ENCODE results near the gene CDCA7L. TPM values are rescaled to one million over a fixed set of nuclear protein-coding genes. Genes with fewer than 3 reads are reported as not detected.
A peak's percentile ranks its signal among the peaks of the same experiment; 100 is the strongest.

The CDCA7L gene
- total RNA-seq, 2 donors from 2014 or later = 8.2 to 38.9 TPM

DNA sequence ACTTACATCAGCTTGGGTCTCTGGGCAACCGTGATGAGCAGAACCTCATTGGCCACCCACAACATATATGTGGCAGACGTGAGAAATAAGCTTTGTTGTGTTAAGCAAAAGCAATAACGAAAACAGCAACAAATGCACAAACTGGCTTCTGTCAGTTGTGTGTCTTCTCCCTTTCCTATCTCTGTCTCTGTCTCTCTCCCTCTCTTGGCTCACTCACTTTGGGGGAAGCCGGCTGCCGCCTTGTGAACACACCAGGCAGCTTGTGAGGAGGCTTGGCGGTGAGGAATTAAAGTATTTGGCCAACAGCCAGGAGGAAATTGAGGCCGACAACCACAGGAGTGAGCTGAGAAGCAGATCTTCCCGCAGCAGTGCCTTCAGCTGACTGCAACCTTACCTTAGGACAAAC lies 21.9 kb upstream of the CDCA7L start:
- Histone ChIP-seq H3K27ac (no peak overlapping the region), H3K27me3 (no peaks in the 10 kb centered on the region), H3K4me1 (no peaks in the 10 kb centered on the region), H3K36me3 (replicated peaks in 1 of 2; ENCODE audit: insufficient read depth in 1 of 2, low read depth in 2 of 2) (no peaks in the 10 kb centered on the region), H3K4me3 (no peak overlapping the region), H3K9me3 (no peaks in the 10 kb centered on the region)
- DNase-seq = peak in 1 of 4 donors; percentile 9
- ATAC-seq = no peak
- intact Hi-C loops (cut with DNase I) = no loop called here
- TF ChIP-seq CTCF (IDR thresholded peaks at IDR 0.05) = no peak
- no peak for TF ChIP-seq POLR2A (IDR thresholded peaks at IDR 0.05)
- WGBS, 2 donors = 53 to 78% methylated on average over 8 of the region's 8 CpGs

- TF ChIP-seq CTCF (IDR thresholded peaks at IDR 0.05) (no peak), POLR2A (IDR thresholded peaks at IDR 0.05) (no peak)
- ATAC-seq (no peak), DNase-seq (no peak)
- H3K4me3 ChIP-seq = no peak overlapping the region
- WGBS, 2 donors = 47 to 71% methylated on average over 1 of the region's 1 CpG
- H3K27ac ChIP-seq = no peak overlapping the region
- intact Hi-C loops (cut with DNase I) = no loop called here
- no peaks in the 10 kb centered on the region for H3K9me3 ChIP-seq
- H3K27me3 ChIP-seq = no peaks in the 10 kb centered on the region
- H3K36me3 ChIP-seq (replicated peaks in 1 of 2; ENCODE audit: insufficient read depth in 1 of 2, low read depth in 2 of 2) = no peaks in the 10 kb centered on the region
- H3K4me1 ChIP-seq = no peaks in the 10 kb centered on the region
Measured at GRCh38 chr7:21966271-21966670, 20.6 kb upstream of the CDCA7L start.

GRCh38 chr7:21965291-21965690 lies 19.6 kb upstream of the CDCA7L start:
- Histone ChIP-seq H3K36me3 (replicated peaks in 1 of 2; ENCODE audit: insufficient read depth in 1 of 2, low read depth in 2 of 2) (no peaks in the 10 kb centered on the region), H3K9me3 (no peaks in the 10 kb centered on the region), H3K27ac (no peak overlapping the region), H3K4me3 (no peak overlapping the region), H3K27me3 (no peaks in the 10 kb centered on the region), H3K4me1 (no peaks in the 10 kb centered on the region)
- no peak for TF ChIP-seq CTCF (IDR thresholded peaks at IDR 0.05)
- 75 to 78% methylated on average over 1 of the region's 1 CpG for WGBS, 2 donors
- ATAC-seq (no peak), DNase-seq (no peak)
- intact Hi-C loops (cut with DNase I) = no loop called here

GRCh38 chr7:21962677-21963076 lies 17.0 kb upstream of the CDCA7L start:
- 38 to 53% methylated on average over 9 of the region's 9 CpGs for WGBS, 2 donors
- Histone ChIP-seq H3K4me1 (no peaks in the 10 kb centered on the region), H3K27me3 (no peaks in the 10 kb centered on the region), H3K9me3 (no peaks in the 10 kb centered on the region), H3K27ac (no peak overlapping the region), H3K4me3 (no peak overlapping the region), H3K36me3 (replicated peaks in 1 of 2; ENCODE audit: insufficient read depth in 1 of 2, low read depth in 2 of 2) (no peaks in the 10 kb centered on the region)
- ATAC-seq (no peak), DNase-seq (no peak)
- intact Hi-C loops (cut with DNase I) = no loop called here
- no peak for TF ChIP-seq POLR2A (IDR thresholded peaks at IDR 0.05)
- no peak for TF ChIP-seq CTCF (IDR thresholded peaks at IDR 0.05)

DNA sequence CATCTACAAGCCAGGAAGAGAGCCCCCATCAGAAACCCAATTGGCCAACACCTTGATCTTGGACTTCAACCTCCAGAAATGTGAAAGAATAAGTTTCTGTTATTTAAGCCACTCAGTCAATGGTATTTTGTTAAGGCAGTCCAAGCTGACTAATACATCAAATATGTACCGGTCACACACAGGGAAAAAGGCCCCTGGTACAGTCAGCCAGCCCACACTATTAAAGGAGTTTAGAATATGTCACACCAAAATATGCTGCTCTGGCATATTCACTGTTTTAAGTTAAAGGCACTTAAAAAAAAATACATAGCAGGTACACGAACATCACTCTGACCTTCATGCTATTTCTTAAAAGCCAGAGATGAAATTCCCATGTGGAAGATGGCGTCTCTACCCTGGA lies 15.2 kb upstream of the CDCA7L start:
- WGBS, 2 donors = 85 to 91% methylated on average over 3 of the region's 3 CpGs
- no peak for DNase-seq
- TF ChIP-seq CTCF (IDR thresholded peaks at IDR 0.05) (no peak), POLR2A (IDR thresholded peaks at IDR 0.05) (no peak)
- Histone ChIP-seq H3K27me3 (no peaks in the 10 kb centered on the region), H3K27ac (no peak overlapping the region), H3K36me3 (replicated peaks in 1 of 2; ENCODE audit: insufficient read depth in 1 of 2, low read depth in 2 of 2) (no peaks in the 10 kb centered on the region), H3K4me3 (no peak overlapping the region), H3K9me3 (no peaks in the 10 kb centered on the region), H3K4me1 (no peaks in the 10 kb centered on the region)
- ATAC-seq = no peak
- intact Hi-C loops (cut with DNase I) = no loop called here

All from body of pancreas (tissue), 4 donors.